HepG2 (cell line): Measurements from ENCODE around the gene RCAN2. TPM values are rescaled to one million over a fixed set of nuclear protein-coding genes. Genes with fewer than 3 reads are reported as not detected.
A peak's percentile ranks its signal among the peaks of the same experiment; 100 is the strongest.

Experiments
- ATAD3A ChIP-seq: sonication (generic); formaldehyde crosslinking; IDR thresholded peaks from 2 replicates; pipeline ENCODE4 v1.4.0; 2020; ENCODE audit warnings: missing genetic modification reagents
- DNMT1 ChIP-seq: sonication (generic); formaldehyde crosslinking; IDR thresholded peaks from 2 replicates; pipeline ENCODE4 v1.5.1; 2020; ENCODE audit warnings: mild to moderate bottlenecking, missing genetic modification reagents
- HDAC1 ChIP-seq: sonication (generic); formaldehyde crosslinking; IDR thresholded peaks from 2 replicates; pipeline ENCODE4 v1.5.1; 2020; ENCODE audit warnings: mild to moderate bottlenecking, missing genetic modification reagents
- KDM3A ChIP-seq: IDR thresholded peaks from 2 replicates; pipeline ENCODE4 v1.6.1; 2018; ENCODE audit warnings: low read depth, missing compliant biosample characterization
- NBN ChIP-seq: fragments of 450-650 bp; conservative IDR thresholded peaks from 2 replicates; pipeline ENCODE4 v1.6.1; 2017
- NPAS2 ChIP-seq: sonication (generic); formaldehyde crosslinking; IDR thresholded peaks from 2 replicates; pipeline ENCODE4 v1.8.0; 2022; ENCODE audit warnings: mild to moderate bottlenecking, missing genetic modification reagents, borderline replicate concordance
- NR3C1 ChIP-seq: sonication (generic); formaldehyde crosslinking; IDR thresholded peaks from 2 replicates; pipeline ENCODE4 v1.4.0; 2020; ENCODE audit warnings: missing genetic modification reagents
- RBAK ChIP-seq: sonication (generic); formaldehyde crosslinking; IDR thresholded peaks from 2 replicates; pipeline ENCODE4 v1.5.1; 2020; ENCODE audit warnings: mild to moderate bottlenecking, missing genetic modification reagents
- SP1 ChIP-seq, 2 experiments: fragments of 450-650 bp in 1 of 2; sonication (generic) in 1 of 2; formaldehyde crosslinking in 1 of 2; IDR thresholded peaks; 2 replicates each; pipeline versions ENCODE4 v1.4.0 to v1.6.1; 2016 to 2020; ENCODE audit warnings: missing genetic modification reagents in 1 of 2
- ZBTB8A ChIP-seq: sonication (generic); formaldehyde crosslinking; IDR thresholded peaks from 2 replicates; pipeline ENCODE4 v1.4.0; 2020; ENCODE audit warnings: mild to moderate bottlenecking, low read depth, missing genetic modification reagents, borderline replicate concordance
- ZKSCAN8 ChIP-seq: IDR thresholded peaks from 2 replicates; pipeline ENCODE4 v1.6.1; 2016; ENCODE audit warnings: borderline replicate concordance, missing genetic modification reagents, missing compliant biosample characterization
- ZNF451 ChIP-seq: sonication (generic); formaldehyde crosslinking; IDR thresholded peaks from 2 replicates; pipeline ENCODE4 v1.5.0; 2020; ENCODE audit warnings: mild to moderate bottlenecking, missing genetic modification reagents
- ZNF652 ChIP-seq: IDR thresholded peaks from 2 replicates; pipeline ENCODE4 v1.6.1; 2016; ENCODE audit warnings: low read depth, borderline replicate concordance
- ZNF737 ChIP-seq: sonication (generic); formaldehyde crosslinking; IDR thresholded peaks from 2 replicates; pipeline ENCODE4 v1.5.0; 2020; ENCODE audit warnings: missing genetic modification reagents, mild to moderate bottlenecking, borderline replicate concordance
- polyA plus RNA-seq, 8 experiments: library from polyadenylated mRNA; depleted of rRNA in 3 of 8; stranded (reverse) in 7 of 8; unstranded in 1 of 8; fragments of >200 nt; fragmentation: Illumina TruSeq in 4 of 8; extraction: Trizol in 4 of 8; gene quantifications; 2 replicates each; pipeline versions ENCODE4 v1.2.1 to v1.2.3, GENCODE V29; 2011 to 2016; ENCODE audit warnings: low read depth in 4 of 8, missing spikeins in 1 of 8, mixed read lengths in 1 of 8; ENCODE audit not compliant: insufficient read depth in 1 of 8
- total RNA-seq, 5 experiments: library from RNA; depleted of rRNA; stranded (reverse); fragments of >200 nt; fragmentation: Illumina TruSeq; extraction: Trizol; gene quantifications; 2 replicates each; pipeline ENCODE4 v1.2.3, GENCODE V29; 2016; ENCODE audit warnings: low read depth in 1 of 5
- TF ChIP-seq, protein P1 (sequence below): sonication (generic); formaldehyde crosslinking; IDR thresholded peaks from 2 replicates; pipeline ENCODE4 v1.4.0; 2020; ENCODE audit warnings: missing genetic modification reagents, borderline replicate concordance
- TF ChIP-seq, protein P2 (sequence below): sonication (generic); formaldehyde crosslinking; IDR thresholded peaks from 2 replicates; pipeline ENCODE4 v1.9.0; 2022; ENCODE audit warnings: low read depth, missing genetic modification reagents
- TF ChIP-seq, protein P3 (sequence below): IDR thresholded peaks from 2 replicates; pipeline ENCODE4 v1.6.1; 2016; ENCODE audit warnings: low read depth, control low read depth
- TF ChIP-seq, protein P4 (sequence below): sonication (generic); formaldehyde crosslinking; IDR thresholded peaks from 2 replicates; pipeline ENCODE4 v1.4.0; 2020; ENCODE audit warnings: missing genetic modification reagents
- TF ChIP-seq, protein P5 (sequence below): sonication (generic); formaldehyde crosslinking; IDR thresholded peaks from 2 replicates; pipeline ENCODE4 v1.4.0; 2020; ENCODE audit warnings: mild to moderate bottlenecking, missing genetic modification reagents

RCAN2 gene
- total and polyA plus RNA-seq, 2 of the 13 experiments (the other 11 are each of a cell fraction or from before 2014, with no cell fraction given) = not detected

DNA sequence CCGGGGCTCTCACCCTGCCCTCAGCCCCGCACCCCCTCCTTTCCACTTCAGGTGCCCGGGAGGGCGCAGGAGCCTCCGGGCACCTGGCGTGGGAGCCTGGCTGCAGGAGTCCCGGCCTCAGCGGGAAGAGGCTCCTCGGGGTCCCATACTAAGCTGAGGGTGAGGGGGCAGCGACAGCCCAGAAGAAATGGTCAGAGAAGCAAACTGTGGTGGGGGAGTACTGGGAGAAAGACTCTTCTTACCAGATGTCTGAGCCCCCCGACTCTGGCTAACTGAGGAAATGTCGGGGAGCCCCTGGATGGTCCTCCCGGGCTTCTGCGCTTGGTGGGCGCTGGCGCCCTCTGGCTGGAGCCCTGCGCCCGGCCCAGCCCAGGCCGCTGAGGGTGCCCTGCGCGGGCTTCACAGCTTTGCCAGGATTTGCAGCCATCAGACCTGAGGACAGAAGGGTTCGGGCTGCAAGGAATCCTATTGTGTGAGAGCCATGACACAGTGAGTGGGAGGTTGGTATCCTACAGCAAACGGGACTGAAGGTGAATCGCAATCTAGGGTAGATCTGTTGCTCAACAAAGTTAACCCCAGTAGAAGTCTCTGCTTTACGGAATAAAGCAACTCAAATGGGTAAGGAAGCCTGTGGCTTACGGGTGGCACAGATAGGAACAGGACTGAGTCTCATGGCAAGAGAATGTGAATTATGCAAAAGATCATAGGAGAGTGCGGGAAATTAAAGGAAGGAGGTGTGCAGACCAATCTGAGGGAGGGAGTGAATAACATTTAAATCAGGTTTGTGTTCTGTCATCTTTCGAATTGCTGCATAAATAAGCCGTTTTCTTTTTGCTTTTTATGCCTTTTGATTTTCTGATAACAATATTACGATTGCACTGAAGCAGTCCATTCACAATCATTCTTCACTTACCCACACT is 639 bp upstream of the RCAN2 start (continued):
- TF ChIP-seq, protein P1, sequence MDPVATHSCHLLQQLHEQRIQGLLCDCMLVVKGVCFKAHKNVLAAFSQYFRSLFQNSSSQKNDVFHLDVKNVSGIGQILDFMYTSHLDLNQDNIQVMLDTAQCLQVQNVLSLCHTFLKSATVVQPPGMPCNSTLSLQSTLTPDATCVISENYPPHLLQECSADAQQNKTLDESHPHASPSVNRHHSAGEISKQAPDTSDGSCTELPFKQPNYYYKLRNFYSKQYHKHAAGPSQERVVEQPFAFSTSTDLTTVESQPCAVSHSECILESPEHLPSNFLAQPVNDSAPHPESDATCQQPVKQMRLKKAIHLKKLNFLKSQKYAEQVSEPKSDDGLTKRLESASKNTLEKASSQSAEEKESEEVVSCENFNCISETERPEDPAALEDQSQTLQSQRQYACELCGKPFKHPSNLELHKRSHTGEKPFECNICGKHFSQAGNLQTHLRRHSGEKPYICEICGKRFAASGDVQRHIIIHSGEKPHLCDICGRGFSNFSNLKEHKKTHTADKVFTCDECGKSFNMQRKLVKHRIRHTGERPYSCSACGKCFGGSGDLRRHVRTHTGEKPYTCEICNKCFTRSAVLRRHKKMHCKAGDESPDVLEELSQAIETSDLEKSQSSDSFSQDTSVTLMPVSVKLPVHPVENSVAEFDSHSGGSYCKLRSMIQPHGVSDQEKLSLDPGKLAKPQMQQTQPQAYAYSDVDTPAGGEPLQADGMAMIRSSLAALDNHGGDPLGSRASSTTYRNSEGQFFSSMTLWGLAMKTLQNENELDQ = no peak
- TF ChIP-seq NBN = no peak
- no peak for TF ChIP-seq ZNF652 (CRISPR knock-in tag)
- TF ChIP-seq, protein P2, sequence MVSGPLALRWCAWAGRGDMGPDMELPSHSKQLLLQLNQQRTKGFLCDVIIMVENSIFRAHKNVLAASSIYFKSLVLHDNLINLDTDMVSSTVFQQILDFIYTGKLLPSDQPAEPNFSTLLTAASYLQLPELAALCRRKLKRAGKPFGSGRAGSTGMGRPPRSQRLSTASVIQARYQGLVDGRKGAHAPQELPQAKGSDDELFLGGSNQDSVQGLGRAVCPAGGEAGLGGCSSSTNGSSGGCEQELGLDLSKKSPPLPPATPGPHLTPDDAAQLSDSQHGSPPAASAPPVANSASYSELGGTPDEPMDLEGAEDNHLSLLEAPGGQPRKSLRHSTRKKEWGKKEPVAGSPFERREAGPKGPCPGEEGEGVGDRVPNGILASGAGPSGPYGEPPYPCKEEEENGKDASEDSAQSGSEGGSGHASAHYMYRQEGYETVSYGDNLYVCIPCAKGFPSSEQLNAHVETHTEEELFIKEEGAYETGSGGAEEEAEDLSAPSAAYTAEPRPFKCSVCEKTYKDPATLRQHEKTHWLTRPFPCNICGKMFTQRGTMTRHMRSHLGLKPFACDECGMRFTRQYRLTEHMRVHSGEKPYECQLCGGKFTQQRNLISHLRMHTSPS (CRISPR knock-in tag) = 0 out of 2 replicates have a peak, but pooled peaks have one; percentile 21
- TF ChIP-seq SP1 (IDR thresholded peaks at IDR 0.05) = no peak
- no peak for TF ChIP-seq SP1 (CRISPR knock-in tag; IDR thresholded peaks at IDR 0.05)
- TF ChIP-seq, protein P3, sequence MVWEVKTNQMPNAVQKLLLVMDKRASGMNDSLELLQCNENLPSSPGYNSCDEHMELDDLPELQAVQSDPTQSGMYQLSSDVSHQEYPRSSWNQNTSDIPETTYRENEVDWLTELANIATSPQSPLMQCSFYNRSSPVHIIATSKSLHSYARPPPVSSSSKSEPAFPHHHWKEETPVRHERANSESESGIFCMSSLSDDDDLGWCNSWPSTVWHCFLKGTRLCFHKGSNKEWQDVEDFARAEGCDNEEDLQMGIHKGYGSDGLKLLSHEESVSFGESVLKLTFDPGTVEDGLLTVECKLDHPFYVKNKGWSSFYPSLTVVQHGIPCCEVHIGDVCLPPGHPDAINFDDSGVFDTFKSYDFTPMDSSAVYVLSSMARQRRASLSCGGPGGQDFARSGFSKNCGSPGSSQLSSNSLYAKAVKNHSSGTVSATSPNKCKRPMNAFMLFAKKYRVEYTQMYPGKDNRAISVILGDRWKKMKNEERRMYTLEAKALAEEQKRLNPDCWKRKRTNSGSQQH (CRISPR knock-in tag) = no peak
- no peak for TF ChIP-seq DNMT1 (CRISPR knock-in tag)
- TF ChIP-seq, protein P4, sequence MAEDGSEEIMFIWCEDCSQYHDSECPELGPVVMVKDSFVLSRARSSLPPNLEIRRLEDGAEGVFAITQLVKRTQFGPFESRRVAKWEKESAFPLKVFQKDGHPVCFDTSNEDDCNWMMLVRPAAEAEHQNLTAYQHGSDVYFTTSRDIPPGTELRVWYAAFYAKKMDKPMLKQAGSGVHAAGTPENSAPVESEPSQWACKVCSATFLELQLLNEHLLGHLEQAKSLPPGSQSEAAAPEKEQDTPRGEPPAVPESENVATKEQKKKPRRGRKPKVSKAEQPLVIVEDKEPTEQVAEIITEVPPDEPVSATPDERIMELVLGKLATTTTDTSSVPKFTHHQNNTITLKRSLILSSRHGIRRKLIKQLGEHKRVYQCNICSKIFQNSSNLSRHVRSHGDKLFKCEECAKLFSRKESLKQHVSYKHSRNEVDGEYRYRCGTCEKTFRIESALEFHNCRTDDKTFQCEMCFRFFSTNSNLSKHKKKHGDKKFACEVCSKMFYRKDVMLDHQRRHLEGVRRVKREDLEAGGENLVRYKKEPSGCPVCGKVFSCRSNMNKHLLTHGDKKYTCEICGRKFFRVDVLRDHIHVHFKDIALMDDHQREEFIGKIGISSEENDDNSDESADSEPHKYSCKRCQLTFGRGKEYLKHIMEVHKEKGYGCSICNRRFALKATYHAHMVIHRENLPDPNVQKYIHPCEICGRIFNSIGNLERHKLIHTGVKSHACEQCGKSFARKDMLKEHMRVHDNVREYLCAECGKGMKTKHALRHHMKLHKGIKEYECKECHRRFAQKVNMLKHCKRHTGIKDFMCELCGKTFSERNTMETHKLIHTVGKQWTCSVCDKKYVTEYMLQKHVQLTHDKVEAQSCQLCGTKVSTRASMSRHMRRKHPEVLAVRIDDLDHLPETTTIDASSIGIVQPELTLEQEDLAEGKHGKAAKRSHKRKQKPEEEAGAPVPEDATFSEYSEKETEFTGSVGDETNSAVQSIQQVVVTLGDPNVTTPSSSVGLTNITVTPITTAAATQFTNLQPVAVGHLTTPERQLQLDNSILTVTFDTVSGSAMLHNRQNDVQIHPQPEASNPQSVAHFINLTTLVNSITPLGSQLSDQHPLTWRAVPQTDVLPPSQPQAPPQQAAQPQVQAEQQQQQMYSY (CRISPR knock-in tag) = no peak
- no peak for TF ChIP-seq RBAK (CRISPR knock-in tag)
- TF ChIP-seq ZKSCAN8 (CRISPR knock-in tag) = no peak
- no peak for TF ChIP-seq NR3C1 (CRISPR knock-in tag)
- TF ChIP-seq NPAS2 (CRISPR knock-in tag) = no peak
- TF ChIP-seq, protein P5, sequence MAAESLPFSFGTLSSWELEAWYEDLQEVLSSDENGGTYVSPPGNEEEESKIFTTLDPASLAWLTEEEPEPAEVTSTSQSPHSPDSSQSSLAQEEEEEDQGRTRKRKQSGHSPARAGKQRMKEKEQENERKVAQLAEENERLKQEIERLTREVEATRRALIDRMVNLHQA (CRISPR knock-in tag) = no peak
- TF ChIP-seq HDAC1 (CRISPR knock-in tag) = no peak
- TF ChIP-seq ZBTB8A (CRISPR knock-in tag) = no peak
- no peak for TF ChIP-seq KDM3A (CRISPR knock-in tag)
- no peak for TF ChIP-seq ATAD3A (CRISPR knock-in tag)
- no peak for TF ChIP-seq ZNF737
- TF ChIP-seq ZNF451 (CRISPR knock-in tag) = no peak
